Measurements from ENCODE around the gene TLL2.

GRCh38 chr10:96536129-96536528, 22.4 kb upstream of the TLL2 start:
- no peak for TF ChIP-seq CTCF (conservative IDR thresholded peaks at IDR 0.05; ENCODE audit: low read length)
- TF ChIP-seq EZH2phosphoT487 (IDR thresholded peaks at IDR 0.05; ENCODE audit: borderline replicate concordance): no peak

All from Loucy (cell line).